Measurements from ENCODE around the gene ARID4B. TPM values are rescaled to one million over a fixed set of nuclear protein-coding genes. Genes with fewer than 3 reads are reported as not detected.
A peak's percentile ranks its signal among the peaks of the same experiment; 100 is the strongest.
"Not testable (repeated sequence)": the region's sequence is repeated elsewhere in the genome, so short reads cannot be mapped to it uniquely, and the experiment has no call there.

Gene ARID4B
- total and polyA plus RNA-seq, 2 donors (not counting 3 experiments of a cell fraction or from before 2014, with no cell fraction given), result 6.7 to 40.7 TPM

DNA sequence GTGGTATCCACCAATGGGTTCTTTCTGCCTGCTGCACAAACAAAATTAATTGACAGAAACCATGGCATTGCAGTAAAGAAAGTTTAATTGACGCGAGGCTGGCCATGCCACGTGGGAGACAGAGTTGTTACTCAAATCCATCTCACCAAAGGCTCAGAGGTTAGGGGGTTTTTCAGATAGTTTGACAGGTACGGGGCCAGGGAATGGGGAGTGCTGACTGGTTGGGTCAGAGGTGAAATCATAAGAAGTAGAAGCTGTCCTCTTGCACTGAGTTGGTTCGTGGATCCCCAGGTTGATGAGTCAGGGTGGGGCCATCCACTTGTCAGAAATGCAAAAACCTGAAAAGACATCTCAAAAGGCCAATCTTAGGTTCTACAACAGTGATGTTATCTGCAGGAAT, 38.3 kb upstream of the ARID4B start:
- Histone ChIP-seq H3K4me3 (replicated peaks in 1 of 3; ENCODE audit: insufficient read depth in 1 of 3, low read depth in 1 of 3, low read length in 3 of 3) (no peak overlapping the region), H3K79me2 (ENCODE audit: control insufficient read depth, insufficient read depth, low read length) (peaks cover 21% of the 10 kb centered on the region), H4K20me1 (replicated peaks; ENCODE audit: control insufficient read depth, extremely low read depth, insufficient read depth, low read length) (no peaks in the 10 kb centered on the region), H2AFZ (ENCODE audit: low read depth, low read length) (peak overlapping the region; percentile 58), H3K4me2 (ENCODE audit: insufficient read depth, low read length) (no peak overlapping the region), H3K9me3 (replicated peaks; ENCODE audit: control insufficient read depth, insufficient read depth, low read length) (no peaks in the 10 kb centered on the region), H3K27ac (ENCODE audit: insufficient read depth, low read depth, low read length) (no peak overlapping the region), H3K27me3 (ENCODE audit: control insufficient read depth in 2 of 2, insufficient read depth in 2 of 2, low read length in 2 of 2) (no peaks in the 10 kb centered on the region), H3K36me3 (ENCODE audit: control insufficient read depth in 2 of 2, extremely low read depth in 1 of 2, insufficient read depth in 2 of 2, low read length in 2 of 2) (no peaks in the 10 kb centered on the region), H3K9ac (replicated peaks; ENCODE audit: extremely low read depth, insufficient read depth, low read length) (no peak overlapping the region), H3K4me1 (ENCODE audit: control insufficient read depth, extremely low read depth, insufficient read depth, low read length) (peaks cover 2% of the 10 kb centered on the region), H3K9me1 (replicated peaks; ENCODE audit: control insufficient read depth, extremely low read depth, insufficient read depth, low read length) (no peaks in the 10 kb centered on the region)
- TF ChIP-seq POLR2A (IDR thresholded peaks at IDR 0.05; ENCODE audit: low read depth, low read length) (no peak), POLR2AphosphoS5 (IDR thresholded peaks at IDR 0.05; ENCODE audit: insufficient read depth, low read depth, low read length) (no peak), EZH2 (IDR thresholded peaks at IDR 0.05; ENCODE audit: borderline replicate concordance, low read depth, low read length, severe bottlenecking) (no peak), JUN (IDR thresholded peaks at IDR 0.05; ENCODE audit: borderline replicate concordance, insufficient read depth, insufficient read length, low read depth) (no peak), FOS (IDR thresholded peaks at IDR 0.05; ENCODE audit: borderline replicate concordance, insufficient read depth, low read length) (no peak), GATA2 (IDR thresholded peaks at IDR 0.05; ENCODE audit: insufficient read depth, insufficient read length, low read depth, low read length) (no peak), MYC (IDR thresholded peaks at IDR 0.05; ENCODE audit: low read depth, low read length) (no peak)
- TF ChIP-seq, protein P1, sequence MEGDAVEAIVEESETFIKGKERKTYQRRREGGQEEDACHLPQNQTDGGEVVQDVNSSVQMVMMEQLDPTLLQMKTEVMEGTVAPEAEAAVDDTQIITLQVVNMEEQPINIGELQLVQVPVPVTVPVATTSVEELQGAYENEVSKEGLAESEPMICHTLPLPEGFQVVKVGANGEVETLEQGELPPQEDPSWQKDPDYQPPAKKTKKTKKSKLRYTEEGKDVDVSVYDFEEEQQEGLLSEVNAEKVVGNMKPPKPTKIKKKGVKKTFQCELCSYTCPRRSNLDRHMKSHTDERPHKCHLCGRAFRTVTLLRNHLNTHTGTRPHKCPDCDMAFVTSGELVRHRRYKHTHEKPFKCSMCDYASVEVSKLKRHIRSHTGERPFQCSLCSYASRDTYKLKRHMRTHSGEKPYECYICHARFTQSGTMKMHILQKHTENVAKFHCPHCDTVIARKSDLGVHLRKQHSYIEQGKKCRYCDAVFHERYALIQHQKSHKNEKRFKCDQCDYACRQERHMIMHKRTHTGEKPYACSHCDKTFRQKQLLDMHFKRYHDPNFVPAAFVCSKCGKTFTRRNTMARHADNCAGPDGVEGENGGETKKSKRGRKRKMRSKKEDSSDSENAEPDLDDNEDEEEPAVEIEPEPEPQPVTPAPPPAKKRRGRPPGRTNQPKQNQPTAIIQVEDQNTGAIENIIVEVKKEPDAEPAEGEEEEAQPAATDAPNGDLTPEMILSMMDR (IDR thresholded peaks at IDR 0.05; ENCODE audit: extremely low read depth in 1 of 2, insufficient read depth in 1 of 2, low read depth in 1 of 2, low read length in 2 of 2), result no peak
- TF ChIP-seq, protein P2, sequence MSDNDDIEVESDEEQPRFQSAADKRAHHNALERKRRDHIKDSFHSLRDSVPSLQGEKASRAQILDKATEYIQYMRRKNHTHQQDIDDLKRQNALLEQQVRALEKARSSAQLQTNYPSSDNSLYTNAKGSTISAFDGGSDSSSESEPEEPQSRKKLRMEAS (IDR thresholded peaks at IDR 0.05; ENCODE audit: insufficient read depth, insufficient read length), result no peak
- FAIRE-seq, result no peak
- BruUV-seq (replicated peaks), result no TSS peak
- intact Hi-C loops (cut with micrococcal nuclease), result no loop called here
- POLR2A ChIA-PET, result no interaction called here
- DNase-seq (ENCODE audit: low read depth, low spot score), result no peak
- dilution Hi-C loops (cut with MboI; ENCODE audit: extremely low pct_ligation_motif_present, low sequenced_read_pairs), result no loop called here
- CTCF ChIA-PET, result interaction anchor here (1.5 kb wide), 1 partner anchor 50 kb away, joined by 3 read pairs; no protein-coding TSS in a partner anchor

DNA sequence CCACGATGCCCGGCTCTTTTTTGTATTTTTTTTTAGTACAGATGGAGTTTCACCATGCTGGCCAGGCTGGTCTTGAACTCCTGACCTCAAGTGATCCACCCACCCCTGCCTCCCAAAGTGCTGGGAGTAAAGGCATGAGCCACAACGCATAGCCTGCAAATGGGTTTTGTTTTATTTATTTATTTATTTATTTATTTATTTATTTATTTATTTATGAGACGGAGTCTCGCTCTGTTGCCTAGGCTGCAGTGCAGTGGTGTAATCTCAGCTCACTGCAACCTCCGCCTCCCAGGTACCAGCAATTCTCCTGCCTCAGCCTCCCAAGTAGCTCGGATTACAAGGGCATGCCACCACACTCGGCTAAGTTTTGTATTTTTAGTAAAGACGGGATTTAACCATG, 36.2 kb upstream of the ARID4B start:
- H3K4me3 ChIP-seq (replicated peaks in 1 of 3; ENCODE audit: insufficient read depth in 1 of 3, low read depth in 1 of 3, low read length in 3 of 3); H3K9me3 ChIP-seq (replicated peaks; ENCODE audit: control insufficient read depth, insufficient read depth, low read length); H3K4me2 ChIP-seq (ENCODE audit: insufficient read depth, low read length); BruUV-seq (replicated peaks); H3K9ac ChIP-seq (replicated peaks; ENCODE audit: extremely low read depth, insufficient read depth, low read length); intact Hi-C loops (cut with micrococcal nuclease); H3K27ac ChIP-seq (ENCODE audit: insufficient read depth, low read depth, low read length); H3K36me3 ChIP-seq (ENCODE audit: control insufficient read depth in 2 of 2, extremely low read depth in 1 of 2, insufficient read depth in 2 of 2, low read length in 2 of 2); H4K20me1 ChIP-seq (replicated peaks; ENCODE audit: control insufficient read depth, extremely low read depth, insufficient read depth, low read length); H2AFZ ChIP-seq (ENCODE audit: low read depth, low read length); H3K27me3 ChIP-seq (ENCODE audit: control insufficient read depth in 2 of 2, insufficient read depth in 2 of 2, low read length in 2 of 2); DNase-seq (ENCODE audit: low read depth, low spot score); H3K9me1 ChIP-seq (replicated peaks; ENCODE audit: control insufficient read depth, extremely low read depth, insufficient read depth, low read length); dilution Hi-C loops (cut with MboI; ENCODE audit: extremely low pct_ligation_motif_present, low sequenced_read_pairs); H3K4me1 ChIP-seq (ENCODE audit: control insufficient read depth, extremely low read depth, insufficient read depth, low read length); FAIRE-seq: not testable (repeated sequence)
- CTCF ChIA-PET, result interaction anchor here (1.0 to 1.2 kb wide), 2 partner anchors 53 to 75 kb away, joined by 3 read pairs; no protein-coding TSS in a partner anchor
- POLR2A ChIA-PET, result interaction anchor here (0.6 kb wide), 1 partner anchor 36 kb away, joined by 4 read pairs; the partner anchor contains the start of gene GGPS1
- peaks cover 12% of the 10 kb centered on the region for H3K79me2 ChIP-seq (ENCODE audit: control insufficient read depth, insufficient read depth, low read length)
